Left lung (tissue), 10 donors: Measurements from ENCODE around the gene CALM1. TPM values are rescaled to one million over a fixed set of nuclear protein-coding genes. Genes with fewer than 3 reads are reported as not detected.

Experiments used
- ATAC-seq: fragments of 200-7000 bp; cut with Tn5 transposase; one replicate; pipeline ENCODE4 v1.9.1; 2020; ENCODE audit warnings: moderate library complexity
- DNase-seq, 4 donors: peaks; one replicate each; pipeline ENCODE4 v3.0.0-alpha.2; 2013 to 2020
- H3K27ac ChIP-seq, 2 donors: fragments of 200-600 bp; sonication (generic) in 1 of 2; one replicate each; pipeline versions ENCODE4 v1.5.0 to v1.8.0; 2020 to 2021
- H3K27me3 ChIP-seq, 2 donors: fragments of 200-600 bp; sonication (generic) in 1 of 2; one replicate each; pipeline versions ENCODE4 v1.5.0 to v1.8.0; 2020 to 2021
- H3K36me3 ChIP-seq, 2 donors: fragments of 200-600 bp; sonication (generic) in 1 of 2; one replicate each; pipeline versions ENCODE4 v1.5.0 to v1.8.0; 2020 to 2021
- H3K4me1 ChIP-seq, 2 donors: fragments of 200-600 bp; one replicate each; pipeline ENCODE4 v1.8.0; 2021
- H3K4me3 ChIP-seq, 2 donors: fragments of 200-600 bp; sonication (generic) in 1 of 2; one replicate each; pipeline versions ENCODE4 v1.5.0 to v1.8.0; 2020 to 2021; ENCODE audit warnings: mild to moderate bottlenecking in 1 of 2
- H3K9me3 ChIP-seq, 2 donors: fragments of 200-600 bp; sonication (generic) in 1 of 2; one replicate each; pipeline versions ENCODE4 v1.5.0 to v1.8.0; 2020 to 2021
- intact Hi-C, 2 donors: fragments of 100-400 bp; cut with DNase I; formaldehyde crosslinking; loops; one replicate each; pipeline versions ENCODE4 v1.11.2 to v1.14.2; 2022
- polyA plus RNA-seq, 6 donors: library from polyadenylated mRNA; unstranded; fragments of 120-200 nt; gene quantifications; one replicate each; pipeline ENCODE4 v1.2.1, GENCODE V29; 2013; ENCODE audit not compliant: insufficient read length in 6 of 6
- total RNA-seq, 2 donors: library from RNA; stranded (reverse); fragmentation: NEBNext Ultra II Directional; extraction: Animal tissue kit (Norgen Biotek cat#: 25700); gene quantifications; one replicate each; pipeline ENCODE4 v1.2.1, GENCODE V29; 2021
- TF ChIP-seq, protein P1 (sequence below), 2 donors: fragments of 200-600 bp; sonication (generic) in 1 of 2; IDR thresholded peaks; one replicate each; pipeline versions ENCODE4 v1.5.0 to v1.8.0; 2021; ENCODE audit warnings: antibody characterized with exemption in 2 of 2
- donor health status: DM: no; HTN: yes; CAD: no.
- donor health status: DM: no; HTN: no; CAD: no.

Gene CALM1
- total and polyA plus RNA-seq, 8 donors, result 553 to 767 (median 654) TPM

DNA sequence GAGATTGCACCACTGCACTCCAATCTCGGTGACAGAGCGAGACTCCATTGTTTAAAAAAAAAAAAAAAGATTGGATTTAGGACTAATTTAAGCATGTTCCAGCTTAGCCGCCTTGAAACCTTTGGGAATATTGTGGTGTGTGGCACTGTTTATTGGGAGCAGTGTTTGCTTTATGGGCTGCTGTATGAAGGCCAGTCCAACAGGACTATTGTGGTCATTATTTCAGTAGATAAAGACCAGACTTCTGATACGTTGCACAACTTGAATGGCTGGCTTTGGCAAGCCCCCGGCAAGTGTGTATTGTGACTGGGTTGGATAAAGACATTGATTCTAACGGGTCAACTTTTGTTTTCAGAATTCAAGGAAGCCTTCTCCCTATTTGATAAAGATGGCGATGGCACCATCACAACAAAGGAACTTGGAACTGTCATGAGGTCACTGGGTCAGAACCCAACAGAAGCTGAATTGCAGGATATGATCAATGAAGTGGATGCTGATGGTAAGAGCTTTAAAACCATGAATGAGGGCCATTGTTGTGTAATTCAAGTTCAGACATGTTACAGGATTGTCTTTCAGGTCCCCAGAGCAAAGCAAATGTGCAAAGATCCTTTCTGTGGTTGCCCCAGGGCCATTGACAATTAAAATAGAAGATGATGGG lies 4.2 kb downstream of the CALM1 start:
- peaks cover 25 to 55% of the 10 kb centered on the region in 2 donors for H3K4me1 ChIP-seq
- TF ChIP-seq, protein P1, sequence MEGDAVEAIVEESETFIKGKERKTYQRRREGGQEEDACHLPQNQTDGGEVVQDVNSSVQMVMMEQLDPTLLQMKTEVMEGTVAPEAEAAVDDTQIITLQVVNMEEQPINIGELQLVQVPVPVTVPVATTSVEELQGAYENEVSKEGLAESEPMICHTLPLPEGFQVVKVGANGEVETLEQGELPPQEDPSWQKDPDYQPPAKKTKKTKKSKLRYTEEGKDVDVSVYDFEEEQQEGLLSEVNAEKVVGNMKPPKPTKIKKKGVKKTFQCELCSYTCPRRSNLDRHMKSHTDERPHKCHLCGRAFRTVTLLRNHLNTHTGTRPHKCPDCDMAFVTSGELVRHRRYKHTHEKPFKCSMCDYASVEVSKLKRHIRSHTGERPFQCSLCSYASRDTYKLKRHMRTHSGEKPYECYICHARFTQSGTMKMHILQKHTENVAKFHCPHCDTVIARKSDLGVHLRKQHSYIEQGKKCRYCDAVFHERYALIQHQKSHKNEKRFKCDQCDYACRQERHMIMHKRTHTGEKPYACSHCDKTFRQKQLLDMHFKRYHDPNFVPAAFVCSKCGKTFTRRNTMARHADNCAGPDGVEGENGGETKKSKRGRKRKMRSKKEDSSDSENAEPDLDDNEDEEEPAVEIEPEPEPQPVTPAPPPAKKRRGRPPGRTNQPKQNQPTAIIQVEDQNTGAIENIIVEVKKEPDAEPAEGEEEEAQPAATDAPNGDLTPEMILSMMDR (IDR thresholded peaks at IDR 0.05), result no peak
- intact Hi-C loops, result loop anchor here in 1 of 2 donors (10.0 kb wide), 1 partner anchor 114 kb away; no protein-coding TSS in a partner anchor
- no peak overlapping the region for H3K4me3 ChIP-seq
- H3K27ac ChIP-seq, result peak overlapping the region in 1 of 2 donors; percentile 96
- peaks cover 0 to 62% of the 10 kb centered on the region in 2 donors for H3K36me3 ChIP-seq
- DNase-seq (no peak), ATAC-seq (no peak)
- H3K9me3 ChIP-seq, result no peaks in the 10 kb centered on the region
- no peaks in the 10 kb centered on the region for H3K27me3 ChIP-seq

DNA sequence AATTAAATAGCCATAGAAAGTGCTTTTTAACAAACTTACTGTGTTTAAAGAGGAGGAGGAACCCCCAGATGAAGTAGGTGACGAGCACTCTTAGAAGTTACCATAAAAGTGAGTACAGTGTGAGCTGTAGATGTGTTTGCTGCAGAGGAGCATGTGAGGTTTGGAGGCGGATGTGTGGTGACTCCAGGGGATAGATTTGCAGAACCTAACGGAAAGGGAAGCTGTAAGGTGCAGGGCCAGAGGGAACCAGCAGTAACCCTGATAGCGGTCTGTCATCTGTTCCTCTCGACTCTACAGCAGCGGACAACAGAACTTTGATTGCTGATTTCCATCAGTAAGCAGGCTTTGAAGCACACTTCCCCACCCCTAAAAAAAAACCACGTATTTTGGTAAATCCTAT lies 5.2 kb downstream of the CALM1 start:
- ATAC-seq, result no peak
- Histone ChIP-seq H3K4me3 (no peak overlapping the region), H3K4me1 (peaks cover 21 to 52% of the 10 kb centered on the region in 2 donors), H3K9me3 (no peaks in the 10 kb centered on the region), H3K27me3 (no peaks in the 10 kb centered on the region), H3K36me3 (peaks cover 0 to 72% of the 10 kb centered on the region in 2 donors), H3K27ac (no peak overlapping the region)
- TF ChIP-seq, protein P1 (IDR thresholded peaks at IDR 0.05), result no peak
- intact Hi-C loops, result loop anchor here in 1 of 2 donors (10.0 kb wide), 1 partner anchor 113 kb away; no protein-coding TSS in a partner anchor
- no peak for DNase-seq

DNA sequence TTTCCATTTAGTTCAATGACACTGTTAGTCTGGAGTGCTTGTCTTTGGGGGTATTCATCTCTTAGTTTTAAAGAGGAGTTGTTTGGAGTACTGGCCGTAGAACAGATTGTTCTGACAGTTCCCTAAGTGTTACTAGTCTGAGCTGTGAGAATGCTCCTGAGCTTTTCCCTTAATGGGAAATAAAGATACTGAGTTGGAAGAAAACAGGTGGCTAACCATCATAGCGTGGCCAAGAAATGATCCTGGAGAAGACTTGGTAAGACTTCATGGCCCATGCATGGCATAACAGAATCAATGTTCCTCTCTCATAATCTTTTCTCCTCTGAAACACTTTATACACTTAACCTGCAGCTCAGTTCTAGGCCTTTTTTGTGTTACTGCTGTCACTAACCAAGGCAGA lies 6.2 kb downstream of the CALM1 start:
- DNase-seq (no peak), ATAC-seq (no peak)
- H3K27me3 ChIP-seq, result no peaks in the 10 kb centered on the region
- intact Hi-C loops, result loop anchor here in 1 of 2 donors (10.0 kb wide), 1 partner anchor 112 kb away; no protein-coding TSS in a partner anchor
- H3K36me3 ChIP-seq, result peaks cover 0 to 83% of the 10 kb centered on the region in 2 donors
- H3K27ac ChIP-seq, result peak overlapping the region in 1 of 2 donors; percentile 21
- TF ChIP-seq, protein P1 (IDR thresholded peaks at IDR 0.05), result no peak
- no peak overlapping the region for H3K4me3 ChIP-seq
- peaks cover 21 to 57% of the 10 kb centered on the region in 2 donors for H3K4me1 ChIP-seq
- H3K9me3 ChIP-seq, result no peaks in the 10 kb centered on the region

DNA sequence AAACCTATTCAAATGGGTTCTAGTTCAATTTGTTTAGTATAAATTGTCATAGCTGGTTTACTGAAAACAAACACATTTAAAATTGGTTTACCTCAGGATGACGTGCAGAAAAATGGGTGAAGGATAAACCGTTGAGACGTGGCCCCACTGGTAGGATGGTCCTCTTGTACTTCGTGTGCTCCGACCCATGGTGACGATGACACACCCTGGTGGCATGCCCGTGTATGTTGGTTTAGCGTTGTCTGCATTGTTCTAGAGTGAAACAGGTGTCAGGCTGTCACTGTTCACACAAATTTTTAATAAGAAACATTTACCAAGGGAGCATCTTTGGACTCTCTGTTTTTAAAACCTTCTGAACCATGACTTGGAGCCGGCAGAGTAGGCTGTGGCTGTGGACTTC lies 8.3 kb downstream of the CALM1 start:
- peaks cover 0 to 82% of the 10 kb centered on the region in 2 donors for H3K36me3 ChIP-seq
- intact Hi-C loops, result loop anchor here in 1 of 2 donors (10.0 kb wide), 1 partner anchor 110 kb away; no protein-coding TSS in a partner anchor
- H3K27ac ChIP-seq, result no peak overlapping the region

DNA sequence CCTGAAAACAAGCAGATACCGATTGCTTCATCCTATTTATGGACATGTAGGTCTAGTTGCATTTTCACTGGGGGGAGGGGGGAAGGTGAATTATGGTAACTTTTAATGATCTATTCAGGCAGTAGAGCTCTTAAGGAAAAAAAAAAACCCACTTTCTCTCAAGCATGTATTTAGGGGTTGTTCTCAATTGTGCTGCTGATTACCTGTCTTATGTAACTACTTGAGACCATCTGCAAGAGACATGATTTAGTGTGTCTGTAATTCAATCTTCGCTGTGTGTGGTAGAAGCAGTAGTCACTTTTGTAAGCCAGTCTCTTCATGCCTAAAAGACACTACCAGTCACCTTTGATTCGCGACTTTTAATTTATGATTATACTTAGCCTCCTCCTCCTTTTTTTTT lies 8.9 kb downstream of the CALM1 start:
- TF ChIP-seq, protein P1 (IDR thresholded peaks at IDR 0.05), result no peak
- H3K27me3 ChIP-seq, result no peaks in the 10 kb centered on the region
- H3K4me3 ChIP-seq, result no peak overlapping the region
- H3K27ac ChIP-seq, result peak overlapping the region in 1 of 2 donors; percentile 18
- H3K4me1 ChIP-seq, result peaks cover 3 to 45% of the 10 kb centered on the region in 2 donors
- no peak for DNase-seq
- intact Hi-C loops, result loop anchor here in 1 of 2 donors (10.0 kb wide), 1 partner anchor 109 kb away; no protein-coding TSS in a partner anchor
- H3K9me3 ChIP-seq, result no peaks in the 10 kb centered on the region
- no peak for ATAC-seq
- peaks cover 0 to 76% of the 10 kb centered on the region in 2 donors for H3K36me3 ChIP-seq

More for the DNA sequence above, 8.3 kb downstream of the CALM1 start:
- Histone ChIP-seq H3K4me3 (no peak overlapping the region), H3K9me3 (no peaks in the 10 kb centered on the region), H3K4me1 (peaks cover 10 to 49% of the 10 kb centered on the region in 2 donors), H3K27me3 (no peaks in the 10 kb centered on the region)
- DNase-seq (no peak), ATAC-seq (no peak)
- TF ChIP-seq, protein P1 (IDR thresholded peaks at IDR 0.05), result no peak
